ENCODE results near the gene IL10RA. TPM values are rescaled to one million over a fixed set of nuclear protein-coding genes. Genes with fewer than 3 reads are reported as not detected.
A peak's percentile ranks its signal among the peaks of the same experiment; 100 is the strongest.

Gene IL10RA
- total RNA-seq, 4 donors from 2014 or later: 14.3 to 34.9 (median 20.9) TPM

GRCh38 chr11:118017111-118017510 lies 30.9 kb downstream of the IL10RA start:
- Histone ChIP-seq H3K27ac (replicated peaks in 1 of 4) (no peak overlapping the region), H3K36me3 (no peaks in the 10 kb centered on the region), H3K9me3 (peaks cover 0 to 15% (median 7%) of the 10 kb centered on the region in 4 donors), H3K27me3 (peaks cover 0 to 14% (median 0%) of the 10 kb centered on the region in 4 donors), H3K4me3 (no peak overlapping the region), H3K4me1 (peaks cover 0 to 8% (median 0%) of the 10 kb centered on the region in 4 donors)
- peak; percentile 7 for DNase-seq (ENCODE audit: extremely low spot score)
- intact Hi-C loops (cut with DNase I): no loop called here
- TF ChIP-seq POLR2A (IDR thresholded peaks at IDR 0.05; ENCODE audit: low read depth): no peak
- no peak for TF ChIP-seq CTCF (IDR thresholded peaks at IDR 0.05)
- TF ChIP-seq EP300 (IDR thresholded peaks at IDR 0.05): no peak
- no peak for TF ChIP-seq POLR2AphosphoS5 (IDR thresholded peaks at IDR 0.05)
- 66% methylated on average over 3 of the region's 3 CpGs for WGBS

GRCh38 chr11:118017631-118018315 lies 31.6 kb downstream of the IL10RA start:
- Histone ChIP-seq H3K27me3 (peaks cover 0 to 14% (median 0%) of the 10 kb centered on the region in 4 donors), H3K4me1 (peaks cover 0 to 8% (median 0%) of the 10 kb centered on the region in 4 donors), H3K27ac (replicated peaks in 1 of 4) (no peak overlapping the region), H3K9me3 (peaks cover 0 to 15% (median 7%) of the 10 kb centered on the region in 4 donors), H3K36me3 (no peaks in the 10 kb centered on the region), H3K4me3 (no peak overlapping the region)
- 55% methylated on average over 4 of the region's 4 CpGs for WGBS
- intact Hi-C loops (cut with DNase I): no loop called here
- TF ChIP-seq EP300 (IDR thresholded peaks at IDR 0.05): no peak
- no peak for TF ChIP-seq POLR2A (IDR thresholded peaks at IDR 0.05; ENCODE audit: low read depth)
- no peak for TF ChIP-seq POLR2AphosphoS5 (IDR thresholded peaks at IDR 0.05)
- TF ChIP-seq CTCF (IDR thresholded peaks at IDR 0.05): no peak
- DNase-seq (ENCODE audit: extremely low spot score): peak; percentile 82

GRCh38 chr11:118018401-118018800 lies 32.2 kb downstream of the IL10RA start:
- H3K4me1 ChIP-seq: peaks cover 0 to 1% (median 0%) of the 10 kb centered on the region in 4 donors
- H3K27ac ChIP-seq (replicated peaks in 1 of 4): no peak overlapping the region
- intact Hi-C loops (cut with DNase I): no loop called here
- no peak for TF ChIP-seq POLR2AphosphoS5 (IDR thresholded peaks at IDR 0.05)
- no peak for TF ChIP-seq CTCF (IDR thresholded peaks at IDR 0.05)
- no peak for TF ChIP-seq POLR2A (IDR thresholded peaks at IDR 0.05; ENCODE audit: low read depth)
- TF ChIP-seq EP300 (IDR thresholded peaks at IDR 0.05): no peak
- peak; percentile 64 for DNase-seq (ENCODE audit: extremely low spot score)
- peaks cover 0 to 14% (median 0%) of the 10 kb centered on the region in 4 donors for H3K27me3 ChIP-seq
- H3K4me3 ChIP-seq: no peak overlapping the region
- no peaks in the 10 kb centered on the region for H3K36me3 ChIP-seq
- H3K9me3 ChIP-seq: peaks cover 0 to 15% (median 7%) of the 10 kb centered on the region in 4 donors
- 94% methylated on average over 2 of the region's 2 CpGs for WGBS

- Histone ChIP-seq H3K4me3 (no peak overlapping the region), H3K36me3 (no peaks in the 10 kb centered on the region), H3K9me3 (peaks cover 0 to 15% (median 7%) of the 10 kb centered on the region in 4 donors), H3K27me3 (no peaks in the 10 kb centered on the region), H3K4me1 (no peaks in the 10 kb centered on the region), H3K27ac (replicated peaks in 1 of 4) (no peak overlapping the region)
- 93% methylated on average over 1 of the region's 1 CpG for WGBS
- TF ChIP-seq CTCF (IDR thresholded peaks at IDR 0.05): no peak
- TF ChIP-seq POLR2A (IDR thresholded peaks at IDR 0.05; ENCODE audit: low read depth): no peak
- TF ChIP-seq EP300 (IDR thresholded peaks at IDR 0.05): no peak
- TF ChIP-seq POLR2AphosphoS5 (IDR thresholded peaks at IDR 0.05): no peak
- DNase-seq (ENCODE audit: extremely low spot score): no peak
- intact Hi-C loops (cut with DNase I): no loop called here
Observed at GRCh38 chr11:118021146-118021545, 35.0 kb downstream of the IL10RA start.

All from esophagus muscularis mucosa (tissue), 4 donors.